Neural cell (in vitro differentiated cells): ENCODE data around the gene GET3. TPM values are rescaled to one million over a fixed set of nuclear protein-coding genes. Genes with fewer than 3 reads are reported as not detected.

ENCODE experiments used
- polyA plus RNA-seq: library from polyadenylated mRNA; depleted of rRNA; stranded (reverse); fragments of >200 nt; gene quantifications from 2 replicates; pipeline ENCODE4 v1.2.3, GENCODE V29; 2014
- small RNA-seq, 3 experiments: library from RNA; depleted of rRNA; stranded (forward); fragments of <200 nt; gene quantifications; one replicate each; pipeline ENCODE3, GENCODE V24; 2012

Gene GET3
- polyA plus RNA-seq, 1 donor from 2014 or later, result 89.6 TPM

Small RNA genes lying within 50 kb of the gene (small RNA-seq; reads per million reads assigned to genes)
- gene MIR5684 (0 reads per million in 3 experiments), gene SNORD41 (14.8 to 74.9 (median 47.1) reads per million in 3 experiments)

Other genes starting within 250 kb of the GET3 start
- gene ZNF564, start 186.0 kb upstream of the GET3 start, polyA plus RNA-seq, result 7.3 and 7.6 TPM in 2 replicates
- 6.1 and 6.7 TPM in 2 replicates for gene ZNF490, start 126.7 kb upstream of the GET3 start, polyA plus RNA-seq
- gene ZNF791, start 126.6 kb upstream of the GET3 start, polyA plus RNA-seq, result 10.2 and 11.0 TPM in 2 replicates
- 11.5 and 23.4 TPM in 2 replicates for gene MAN2B1, start 70.8 kb upstream of the GET3 start, polyA plus RNA-seq
- gene WDR83, start 70.7 kb upstream of the GET3 start, polyA plus RNA-seq, result 45.3 and 51.3 TPM in 2 replicates
- gene DHPS, start 55.6 kb upstream of the GET3 start, polyA plus RNA-seq, result 227 and 239 TPM in 2 replicates
- not detected in 2 replicates for gene GNG14, start 49.5 kb upstream of the GET3 start, polyA plus RNA-seq
- gene FBXW9, start 40.9 kb upstream of the GET3 start, polyA plus RNA-seq, result 16.2 and 20.9 TPM in 2 replicates
- 88.0 and 98.6 TPM in 2 replicates for gene TNPO2, start 13.6 kb upstream of the GET3 start, polyA plus RNA-seq
- gene TRIR, start 2.8 kb upstream of the GET3 start, polyA plus RNA-seq, result 405 and 418 TPM in 2 replicates
- not detected in 2 replicates for gene BEST2, start 14.3 kb downstream of the GET3 start, polyA plus RNA-seq
- 28.4 and 44.3 TPM in 2 replicates for gene HOOK2, start 38.1 kb downstream of the GET3 start, polyA plus RNA-seq
- 18.7 and 29.4 TPM in 2 replicates for gene JUNB, start 54.0 kb downstream of the GET3 start, polyA plus RNA-seq
- 832 and 882 TPM in 2 replicates for gene PRDX2, start 64.3 kb downstream of the GET3 start, polyA plus RNA-seq
- not detected in 2 replicates for gene THSD8, start 64.6 kb downstream of the GET3 start, polyA plus RNA-seq
- gene RNASEH2A, start 69.1 kb downstream of the GET3 start, polyA plus RNA-seq, result 25.7 and 28.2 TPM in 2 replicates
- gene RTBDN, start 97.1 kb downstream of the GET3 start, polyA plus RNA-seq, result 1.0 TPM in 1 of 2 replicates, not detected in the other
- gene MAST1, start 101.0 kb downstream of the GET3 start, polyA plus RNA-seq, result 65.0 and 105 TPM in 2 replicates
- 0.59 TPM in 1 of 2 replicates, not detected in the other for gene DNASE2, start 144.0 kb downstream of the GET3 start, polyA plus RNA-seq
- gene KLF1, start 149.7 kb downstream of the GET3 start, polyA plus RNA-seq, result not detected in 2 replicates
- gene GCDH, start 153.7 kb downstream of the GET3 start, polyA plus RNA-seq, result 35.4 and 51.5 TPM in 2 replicates
- gene SYCE2, start 181.8 kb downstream of the GET3 start, polyA plus RNA-seq, result 1.5 and 1.6 TPM in 2 replicates
- gene FARSA, start 196.2 kb downstream of the GET3 start, polyA plus RNA-seq, result 47.6 and 55.9 TPM in 2 replicates
- 211 and 242 TPM in 2 replicates for gene CALR, start 201.1 kb downstream of the GET3 start, polyA plus RNA-seq
- 37.4 and 42.1 TPM in 2 replicates for gene RAD23A, start 208.4 kb downstream of the GET3 start, polyA plus RNA-seq
- 18.6 and 21.3 TPM in 2 replicates for gene GADD45GIP1, start 219.7 kb downstream of the GET3 start, polyA plus RNA-seq
- gene DAND5, start 232.1 kb downstream of the GET3 start, polyA plus RNA-seq, result not detected in 2 replicates